K562 (cell line): Measurements from ENCODE around the gene C21orf58. TPM values are rescaled to one million over a fixed set of nuclear protein-coding genes. Genes with fewer than 3 reads are reported as not detected.

Source experiments
- BCOR ChIP-seq: fragments of 450-650 bp; IDR thresholded peaks from 2 replicates; pipeline ENCODE4 v1.6.1; 2016
- CEBPG ChIP-seq, 3 experiments: fragments of 200-800 bp in 1 of 3; sonication (Bioruptor generic) in 1 of 3; sonication (generic) in 1 of 3; formaldehyde crosslinking in 1 of 3; IDR thresholded peaks in 2 of 3; conservative IDR thresholded peaks in 1 of 3; 2 replicates each; pipeline versions ENCODE4 v1.6.1 to v1.8.0; 2016 to 2022; ENCODE audit warnings: missing compliant biosample characterization in 2 of 3, missing genetic modification characterization in 2 of 3, mild to moderate bottlenecking in 1 of 3, missing genetic modification reagents in 1 of 3
- CSDE1 ChIP-seq, 2 experiments: fragments of 450-650 bp; IDR thresholded peaks; 2 replicates each; pipeline ENCODE4 v1.6.1; 2016; ENCODE audit warnings: mild to moderate bottlenecking in 1 of 2
- E2F5 ChIP-seq: sonication (generic); formaldehyde crosslinking; IDR thresholded peaks from 2 replicates; pipeline ENCODE4 v1.8.0; 2022; ENCODE audit warnings: mild to moderate bottlenecking, missing genetic modification reagents
- E2F8 ChIP-seq: fragments of 450-650 bp; IDR thresholded peaks from 2 replicates; pipeline ENCODE4 v1.7.1; 2018; ENCODE audit warnings: mild to moderate bottlenecking, low read depth; ENCODE audit not compliant: partially characterized antibody
- FOSL1 ChIP-seq: fragments of 200-800 bp; sonication (Bioruptor generic); conservative IDR thresholded peaks from 2 replicates; pipeline ENCODE4 v1.6.1; 2016; ENCODE audit warnings: missing genetic modification characterization, missing compliant biosample characterization
- FOXP1 ChIP-seq: sonication (generic); formaldehyde crosslinking; IDR thresholded peaks from 2 replicates; pipeline ENCODE4 v1.8.0; 2022; ENCODE audit warnings: mild to moderate bottlenecking, missing genetic modification reagents
- GTF2E2 ChIP-seq: fragments of 200-800 bp; sonication (Bioruptor generic); IDR thresholded peaks from 2 replicates; pipeline ENCODE4 v1.6.1; 2016; ENCODE audit warnings: missing genetic modification characterization, missing compliant biosample characterization
- IFI16 ChIP-seq: fragments of 250-450 bp; sonication (Bioruptor Pico); IDR thresholded peaks from 2 replicates; pipeline ENCODE4 v2.1.2; 2022; ENCODE audit warnings: mild to moderate bottlenecking, inconsistent platforms
- ILF3 ChIP-seq: fragments of 450-650 bp; IDR thresholded peaks from 2 replicates; pipeline ENCODE4 v1.6.1; 2018; ENCODE audit warnings: antibody characterized with exemption, mild to moderate bottlenecking, moderate library complexity, borderline replicate concordance
- NBN ChIP-seq: fragments of 450-650 bp; IDR thresholded peaks from 2 replicates; pipeline ENCODE4 v1.6.1; 2016; ENCODE audit warnings: low read depth, mild to moderate bottlenecking
- POLR2G ChIP-seq: fragments of 200-400 bp; formaldehyde crosslinking; IDR thresholded peaks from 2 replicates; pipeline ENCODE4 v1.6.1; 2017; ENCODE audit warnings: low read depth, mild to moderate bottlenecking, antibody characterized with exemption, low read length, moderate library complexity
- PRPF4 ChIP-seq: fragments of 200-400 bp; formaldehyde crosslinking; IDR thresholded peaks from one replicate; pipeline ENCODE4 v1.6.1; 2017; ENCODE audit warnings: low read length, low read depth, mild to moderate bottlenecking; ENCODE audit not compliant: insufficient read depth, poor library complexity, severe bottlenecking
- RBM14 ChIP-seq: fragments of 200-400 bp; formaldehyde crosslinking; IDR thresholded peaks from 2 replicates; pipeline ENCODE4 v1.6.1; 2018; ENCODE audit warnings: low read depth, mild to moderate bottlenecking, low read length, moderate library complexity, borderline replicate concordance; ENCODE audit not compliant: insufficient read depth
- SMARCA4 ChIP-seq: fragments of 450-650 bp; IDR thresholded peaks from 2 replicates; pipeline ENCODE4 v1.6.1; 2016
- TCF3 ChIP-seq: sonication (generic); formaldehyde crosslinking; IDR thresholded peaks from 2 replicates; pipeline ENCODE4 v1.4.0; 2020; ENCODE audit warnings: mild to moderate bottlenecking, missing genetic modification reagents
- TSHZ1 ChIP-seq: fragments of 250-450 bp; sonication (Bioruptor Pico); IDR thresholded peaks from 2 replicates; pipeline ENCODE4 v1.4.0; 2020; ENCODE audit warnings: mild to moderate bottlenecking, moderate library complexity
- ZNF431 ChIP-seq: sonication (generic); formaldehyde crosslinking; IDR thresholded peaks from 2 replicates; pipeline ENCODE4 v1.8.0; 2022; ENCODE audit warnings: mild to moderate bottlenecking, missing genetic modification reagents
- ZNF584 ChIP-seq: fragments of 200-800 bp; sonication (Bioruptor generic); IDR thresholded peaks from 2 replicates; pipeline ENCODE4 v1.6.1; 2016; ENCODE audit warnings: low read depth, mild to moderate bottlenecking, missing genetic modification characterization, missing compliant biosample characterization
- polyA plus RNA-seq, 8 experiments: library from polyadenylated mRNA; depleted of rRNA in 4 of 8; stranded (reverse) in 5 of 8; unstranded in 3 of 8; fragments of >200 nt; fragmentation: Nextera tagmentation in 2 of 8; fragmentation: Illumina TruSeq in 1 of 8; extraction: Ambion mirVana in 2 of 8; extraction: Trizol in 1 of 8; gene quantifications; 2 replicates each; pipeline versions ENCODE4 v1.2.1 to v1.2.3, GENCODE V29; 2011 to 2014; ENCODE audit warnings: inconsistent platforms in 1 of 8, missing spikeins in 1 of 8
- total RNA-seq, 7 experiments: library from RNA; depleted of rRNA in 6 of 7; stranded (reverse); fragments of >200 nt in 6 of 7; fragmentation: Illumina TruSeq in 2 of 7; extraction: Trizol in 2 of 7; gene quantifications; 2 replicates each; pipeline versions ENCODE4 v1.2.1 to v1.2.3, GENCODE V29; 2011 to 2021; ENCODE audit warnings: low replicate concordance in 1 of 7

The C21orf58 gene
- total and polyA plus RNA-seq, 9 of the 15 experiments (the other 6 are each of a cell fraction or from before 2014, with no cell fraction given) = 1.2 to 30.5 (median 12.4) TPM

DNA sequence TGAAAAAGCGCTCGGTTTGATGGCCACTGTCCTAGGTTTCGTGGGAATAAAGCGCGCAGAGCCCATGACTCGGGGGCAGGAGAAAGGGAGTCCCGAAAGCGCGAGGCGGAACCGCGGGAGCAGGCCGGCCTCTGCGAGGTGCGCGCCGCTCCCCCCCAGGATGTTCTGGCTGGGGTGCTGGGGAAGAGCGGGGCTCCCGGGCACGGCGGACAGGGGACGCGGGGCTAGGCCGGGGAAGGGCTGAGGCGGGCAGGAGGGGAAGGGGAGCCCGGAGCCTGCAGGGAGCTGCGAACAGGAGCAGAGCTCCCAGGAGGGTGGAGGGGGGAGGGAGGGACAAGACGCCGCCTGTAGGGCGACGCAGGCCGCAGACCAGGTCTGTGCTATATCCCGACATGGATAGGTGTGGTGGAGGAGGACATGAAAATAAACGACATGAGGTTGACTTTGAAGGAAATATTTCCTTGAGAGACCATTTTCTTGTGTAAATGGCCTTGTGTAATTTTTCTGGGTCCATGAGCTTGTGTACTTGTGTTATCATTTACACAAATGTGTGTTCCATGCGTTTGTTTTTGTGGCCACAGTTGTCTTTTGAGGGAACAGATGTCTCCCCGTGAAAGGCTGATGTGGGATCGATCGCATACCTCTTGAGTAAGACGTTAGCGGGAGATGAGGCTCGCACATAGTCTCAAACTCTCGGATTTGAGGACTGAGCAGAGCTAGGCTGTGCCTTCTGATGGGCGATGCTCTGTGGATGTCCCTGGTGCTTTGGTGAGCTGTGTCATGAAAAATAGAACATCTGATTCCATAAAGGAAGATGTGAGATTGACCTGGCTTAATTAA, 1.6 kb upstream of the C21orf58 start (continued):
- TF ChIP-seq E2F8 = no peak
- TF ChIP-seq GTF2E2 = no peak; the same call in 1 of the 2 replicates
- TF ChIP-seq SMARCA4 = 0 out of 2 replicates have a peak, but pooled peaks have one; percentile 48
- no peak for TF ChIP-seq FOSL1 (tag)
- TF ChIP-seq BCOR = no peak
- peak; percentile 65; the same call in 1 of the 2 replicates for TF ChIP-seq NBN
- no peak for TF ChIP-seq TSHZ1 (CRISPR knock-in tag)
- no peak for TF ChIP-seq FOXP1 (CRISPR knock-in tag)
- TF ChIP-seq TCF3 (CRISPR knock-in tag) = 0 out of 2 replicates have a peak, but pooled peaks have one; percentile 11
- TF ChIP-seq CSDE1 (IDR thresholded peaks at IDR 0.05) = no peak
- no peak for TF ChIP-seq ZNF584
- no peak for TF ChIP-seq E2F5 (CRISPR knock-in tag)
- TF ChIP-seq IFI16 (CRISPR knock-in tag) = no peak
- TF ChIP-seq PRPF4 = peak; percentile 13
- no peak for TF ChIP-seq ILF3
- no peak for TF ChIP-seq CEBPG (CRISPR knock-in tag; IDR thresholded peaks at IDR 0.05)
- no peak for TF ChIP-seq CEBPG (tag; conservative IDR thresholded peaks at IDR 0.05 in 1 of 2, IDR thresholded peaks at IDR 0.05 in 1 of 2)
- peak; percentile 62; the same call in 1 of the 2 replicates for TF ChIP-seq ZNF431 (CRISPR knock-in tag)
- TF ChIP-seq RBM14 = 0 out of 2 replicates have a peak, but pooled peaks have one; percentile 7
- TF ChIP-seq POLR2G = peak; percentile 64
